Stimulated activated CD4-positive, alpha-beta T cell treated with anti-CD3 and anti-CD28 coated beads, Interleukin-2, amount 100 ng/mL, for 24 hours (primary cell): ENCODE results near the gene AR.
A peak's percentile ranks its signal among the peaks of the same experiment; 100 is the strongest.

Experiments
- DNase-seq, 2 donors: peaks; one replicate each; pipeline ENCODE4 v3.0.0-alpha.2; 2020

The AR gene, protein sequence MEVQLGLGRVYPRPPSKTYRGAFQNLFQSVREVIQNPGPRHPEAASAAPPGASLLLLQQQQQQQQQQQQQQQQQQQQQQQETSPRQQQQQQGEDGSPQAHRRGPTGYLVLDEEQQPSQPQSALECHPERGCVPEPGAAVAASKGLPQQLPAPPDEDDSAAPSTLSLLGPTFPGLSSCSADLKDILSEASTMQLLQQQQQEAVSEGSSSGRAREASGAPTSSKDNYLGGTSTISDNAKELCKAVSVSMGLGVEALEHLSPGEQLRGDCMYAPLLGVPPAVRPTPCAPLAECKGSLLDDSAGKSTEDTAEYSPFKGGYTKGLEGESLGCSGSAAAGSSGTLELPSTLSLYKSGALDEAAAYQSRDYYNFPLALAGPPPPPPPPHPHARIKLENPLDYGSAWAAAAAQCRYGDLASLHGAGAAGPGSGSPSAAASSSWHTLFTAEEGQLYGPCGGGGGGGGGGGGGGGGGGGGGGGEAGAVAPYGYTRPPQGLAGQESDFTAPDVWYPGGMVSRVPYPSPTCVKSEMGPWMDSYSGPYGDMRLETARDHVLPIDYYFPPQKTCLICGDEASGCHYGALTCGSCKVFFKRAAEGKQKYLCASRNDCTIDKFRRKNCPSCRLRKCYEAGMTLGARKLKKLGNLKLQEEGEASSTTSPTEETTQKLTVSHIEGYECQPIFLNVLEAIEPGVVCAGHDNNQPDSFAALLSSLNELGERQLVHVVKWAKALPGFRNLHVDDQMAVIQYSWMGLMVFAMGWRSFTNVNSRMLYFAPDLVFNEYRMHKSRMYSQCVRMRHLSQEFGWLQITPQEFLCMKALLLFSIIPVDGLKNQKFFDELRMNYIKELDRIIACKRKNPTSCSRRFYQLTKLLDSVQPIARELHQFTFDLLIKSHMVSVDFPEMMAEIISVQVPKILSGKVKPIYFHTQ

DNA sequence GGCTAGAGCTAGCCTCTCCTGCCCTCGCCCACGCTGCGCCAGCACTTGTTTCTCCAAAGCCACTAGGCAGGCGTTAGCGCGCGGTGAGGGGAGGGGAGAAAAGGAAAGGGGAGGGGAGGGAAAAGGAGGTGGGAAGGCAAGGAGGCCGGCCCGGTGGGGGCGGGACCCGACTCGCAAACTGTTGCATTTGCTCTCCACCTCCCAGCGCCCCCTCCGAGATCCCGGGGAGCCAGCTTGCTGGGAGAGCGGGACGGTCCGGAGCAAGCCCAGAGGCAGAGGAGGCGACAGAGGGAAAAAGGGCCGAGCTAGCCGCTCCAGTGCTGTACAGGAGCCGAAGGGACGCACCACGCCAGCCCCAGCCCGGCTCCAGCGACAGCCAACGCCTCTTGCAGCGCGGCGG, at the start of gene AR:
Gene AR, plus strand, starts transcription at position 204 of the 400 bp plus-strand sequence. CDS start 1,126 bp downstream, outside the sequence.
- peak in 1 of 2 donors; percentile 2 for DNase-seq

GRCh38 chrX:67500617-67501016, 43.2 kb upstream of the AR start:
- DNase-seq: no peak

- DNase-seq: no peak
Observed at GRCh38 chrX:67503004-67503403, 40.8 kb upstream of the AR start.

- no peak for DNase-seq
Observed at GRCh38 chrX:67503453-67503852, 40.4 kb upstream of the AR start.

DNA sequence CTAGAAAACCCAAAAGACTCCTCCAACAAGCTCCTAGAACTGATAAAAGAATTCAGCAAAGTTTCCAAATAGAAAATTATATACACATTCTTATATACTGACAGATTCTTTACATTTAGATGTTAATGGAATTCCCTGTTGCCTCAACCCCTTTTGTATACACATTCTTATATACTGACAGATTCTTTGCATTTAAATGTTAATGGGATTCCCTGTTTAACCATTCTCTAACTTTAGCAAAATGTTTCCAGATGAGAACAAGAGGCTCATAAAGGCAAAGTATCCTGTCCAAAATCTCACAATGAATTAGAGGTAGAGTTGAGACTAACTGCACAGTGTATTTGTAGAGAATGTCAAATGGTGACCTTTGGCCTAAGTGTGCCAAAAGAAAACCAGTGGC, 23.1 kb upstream of the AR start:
- no peak for DNase-seq

GRCh38 chrX:67523002-67523681, 20.7 kb upstream of the AR start:
- DNase-seq: no peak

GRCh38 chrX:67523932-67524331, 19.9 kb upstream of the AR start:
- DNase-seq: no peak

GRCh38 chrX:67524428-67524827, 19.4 kb upstream of the AR start:
- no peak for DNase-seq

GRCh38 chrX:67524950-67525691, 18.7 kb upstream of the AR start:
- DNase-seq: no peak

DNA sequence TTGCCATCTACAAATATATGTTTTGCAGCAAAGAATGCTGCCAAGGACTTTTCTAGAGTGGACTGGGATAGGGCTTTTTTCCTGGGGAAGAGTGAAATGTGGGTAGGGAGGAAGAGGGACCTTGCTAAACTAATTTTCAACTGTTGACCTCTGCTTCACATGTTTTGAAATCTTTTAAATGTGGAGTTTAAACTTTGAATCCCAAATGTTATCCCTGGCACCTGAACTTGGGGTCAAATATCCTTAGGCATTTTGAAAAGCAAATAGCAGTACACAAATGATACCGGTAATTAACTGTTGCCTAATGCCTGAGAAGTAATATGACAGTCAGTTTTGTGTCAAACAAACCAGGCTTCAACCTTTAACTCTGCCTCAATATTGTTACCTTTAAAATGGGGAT, 7.3 kb upstream of the AR start:
- no peak for DNase-seq

GRCh38 chrX:67538383-67538782, 5.4 kb upstream of the AR start:
- no peak for DNase-seq

DNA sequence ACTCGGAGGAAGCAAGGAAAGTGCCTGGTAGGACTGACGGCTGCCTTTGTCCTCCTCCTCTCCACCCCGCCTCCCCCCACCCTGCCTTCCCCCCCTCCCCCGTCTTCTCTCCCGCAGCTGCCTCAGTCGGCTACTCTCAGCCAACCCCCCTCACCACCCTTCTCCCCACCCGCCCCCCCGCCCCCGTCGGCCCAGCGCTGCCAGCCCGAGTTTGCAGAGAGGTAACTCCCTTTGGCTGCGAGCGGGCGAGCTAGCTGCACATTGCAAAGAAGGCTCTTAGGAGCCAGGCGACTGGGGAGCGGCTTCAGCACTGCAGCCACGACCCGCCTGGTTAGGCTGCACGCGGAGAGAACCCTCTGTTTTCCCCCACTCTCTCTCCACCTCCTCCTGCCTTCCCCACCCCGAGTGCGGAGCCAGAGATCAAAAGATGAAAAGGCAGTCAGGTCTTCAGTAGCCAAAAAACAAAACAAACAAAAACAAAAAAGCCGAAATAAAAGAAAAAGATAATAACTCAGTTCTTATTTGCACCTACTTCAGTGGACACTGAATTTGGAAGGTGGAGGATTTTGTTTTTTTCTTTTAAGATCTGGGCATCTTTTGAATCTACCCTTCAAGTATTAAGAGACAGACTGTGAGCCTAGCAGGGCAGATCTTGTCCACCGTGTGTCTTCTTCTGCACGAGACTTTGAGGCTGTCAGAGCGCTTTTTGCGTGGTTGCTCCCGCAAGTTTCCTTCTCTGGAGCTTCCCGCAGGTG, 637 bp downstream of the AR start:
- no peak for DNase-seq

- DNase-seq: peak in 1 of 2 donors; percentile 2
Observed at GRCh38 chrX:67545036-67545821, 1.4 kb downstream of the AR start.

- peak in 1 of 2 donors; percentile 1 for DNase-seq
Observed at GRCh38 chrX:67545893-67546495, 2.2 kb downstream of the AR start.

DNA sequence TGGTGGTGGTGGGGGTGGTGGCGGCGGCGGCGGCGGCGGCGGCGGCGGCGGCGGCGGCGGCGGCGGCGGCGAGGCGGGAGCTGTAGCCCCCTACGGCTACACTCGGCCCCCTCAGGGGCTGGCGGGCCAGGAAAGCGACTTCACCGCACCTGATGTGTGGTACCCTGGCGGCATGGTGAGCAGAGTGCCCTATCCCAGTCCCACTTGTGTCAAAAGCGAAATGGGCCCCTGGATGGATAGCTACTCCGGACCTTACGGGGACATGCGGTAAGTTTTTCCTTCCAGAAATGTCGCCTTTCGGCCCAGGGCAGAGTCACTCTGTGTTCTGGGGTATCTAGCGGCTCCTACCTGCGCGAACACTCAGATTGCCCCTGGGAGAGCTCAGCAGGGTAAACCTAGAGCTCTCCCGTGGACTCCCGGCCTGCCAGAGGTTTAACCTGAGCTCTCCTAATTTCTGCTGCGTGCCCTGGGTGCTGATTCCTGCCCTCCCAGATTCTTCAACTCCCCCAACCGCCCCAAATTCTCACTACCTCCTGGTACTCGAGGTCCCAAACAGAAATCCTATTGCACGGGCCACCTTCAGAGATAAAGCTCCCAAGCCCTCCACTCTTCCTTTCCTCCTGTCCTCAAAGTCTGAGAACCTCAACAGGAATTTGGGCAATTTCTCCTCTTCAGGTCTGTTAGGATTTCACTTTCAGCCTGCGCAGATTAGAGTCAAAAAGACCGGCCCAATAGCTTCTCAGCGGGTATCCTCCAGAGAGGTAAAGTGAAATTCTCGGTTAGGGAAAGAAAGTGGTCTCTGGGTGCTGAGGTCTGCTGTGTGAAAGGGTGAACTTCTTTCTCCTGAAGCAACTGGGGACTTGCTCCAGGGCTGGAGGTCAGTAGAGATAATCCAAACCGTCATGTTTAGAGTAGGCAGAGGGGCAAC, 2.9 kb downstream of the AR start:
- no peak for DNase-seq

DNA sequence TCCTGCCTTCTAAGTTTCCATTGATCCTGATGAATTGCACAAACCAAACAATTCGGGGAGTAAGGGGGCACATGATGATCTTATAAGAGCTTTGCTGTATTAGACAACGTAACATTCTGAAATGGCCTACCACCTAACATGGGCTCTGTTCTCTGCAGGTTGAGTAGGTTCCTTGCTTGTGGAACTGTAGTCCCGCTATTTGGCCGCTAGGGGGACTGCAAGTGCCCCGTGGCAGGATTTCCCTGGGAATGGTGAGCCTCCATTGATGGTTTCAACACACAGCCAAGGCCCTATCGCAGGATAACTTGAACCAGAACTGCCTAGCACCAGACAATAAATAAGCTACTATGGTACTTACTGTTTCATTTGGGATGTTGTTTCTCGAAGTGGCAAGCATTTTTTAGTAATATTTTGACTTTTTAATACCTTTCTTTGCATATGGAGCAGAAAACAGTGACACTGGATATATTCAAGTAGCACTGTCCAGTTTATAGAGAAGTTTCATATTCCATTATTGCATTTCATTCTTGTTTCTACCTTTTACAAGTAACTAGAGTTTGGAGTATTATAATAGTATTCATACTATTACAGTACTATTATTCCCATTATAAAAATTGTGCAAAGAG, 11.9 kb downstream of the AR start:
- peak in 1 of 2 donors; percentile 1 for DNase-seq

GRCh38 chrX:67558267-67558666, 14.4 kb downstream of the AR start:
- DNase-seq: no peak
